Measurements from ENCODE around the gene CTIF. TPM values are rescaled to one million over a fixed set of nuclear protein-coding genes. Genes with fewer than 3 reads are reported as not detected.

Gene CTIF
- total RNA-seq, 1 experiment from 2014 or later: 26.5 TPM

- ChIA-PET POLR2A (interaction anchor here (0.6 kb wide), 1 partner anchor 553 kb away, joined by 11 read pairs; no protein-coding TSS in a partner anchor), CTCF (no interaction called here)
- Histone ChIP-seq H3K36me3 (ENCODE audit: control insufficient read depth, insufficient read depth, low read length) (no peaks in the 10 kb centered on the region), H3K9me3 (ENCODE audit: control insufficient read depth, insufficient read depth, low read depth, low read length) (no peaks in the 10 kb centered on the region), H3K4me3 (ENCODE audit: low read depth in 2 of 2, low read length in 2 of 2) (no peak overlapping the region), H3K27ac (ENCODE audit: low read length) (0 out of 2 replicates have a peak overlapping the region, but pooled peaks have one; percentile 3), H3K27me3 (ENCODE audit: control insufficient read depth, insufficient read depth, low read length) (no peaks in the 10 kb centered on the region), H3K4me1 (ENCODE audit: control insufficient read depth, insufficient read depth, low read length) (peaks cover 14% of the 10 kb centered on the region)
- TF ChIP-seq CTCF (IDR thresholded peaks at IDR 0.05): no peak
- 0 out of 2 replicates have a peak, but pooled peaks have one; percentile 20 for ATAC-seq
- in situ Hi-C loops (cut with HindIII; ENCODE audit: low pct_unique_long_range_greater_than_20kb, low sequenced_read_pairs) (no loop called here), intact Hi-C loops (cut with micrococcal nuclease; ENCODE audit: unreplicated experiment) (no loop called here)
- no TSS peak for BruUV-seq (replicated peaks)
- DNase-seq (ENCODE audit: low read depth, low spot score): no peak
Observed at GRCh38 chr18:48847807-48848486, 309.1 kb downstream of the CTIF start.

- BruUV-seq (replicated peaks): no TSS peak
- intact Hi-C loops (cut with micrococcal nuclease; ENCODE audit: unreplicated experiment): no loop called here
- in situ Hi-C loops (cut with HindIII; ENCODE audit: low pct_unique_long_range_greater_than_20kb, low sequenced_read_pairs): no loop called here
Observed at GRCh38 chr18:48848641-48849143, 309.9 kb downstream of the CTIF start.

More at GRCh38 chr18:48848641-48849143, 309.9 kb downstream of the CTIF start:
- Histone ChIP-seq H3K9me3 (ENCODE audit: control insufficient read depth, insufficient read depth, low read depth, low read length) (no peaks in the 10 kb centered on the region), H3K36me3 (ENCODE audit: control insufficient read depth, insufficient read depth, low read length) (no peaks in the 10 kb centered on the region), H3K27ac (ENCODE audit: low read length) (no peak overlapping the region), H3K27me3 (ENCODE audit: control insufficient read depth, insufficient read depth, low read length) (no peaks in the 10 kb centered on the region), H3K4me3 (ENCODE audit: low read depth in 2 of 2, low read length in 2 of 2) (no peak overlapping the region), H3K4me1 (ENCODE audit: control insufficient read depth, insufficient read depth, low read length) (peaks cover 7% of the 10 kb centered on the region)
- TF ChIP-seq CTCF (IDR thresholded peaks at IDR 0.05) (no peak), SIN3A (IDR thresholded peaks at IDR 0.05; ENCODE audit: borderline replicate concordance, insufficient read depth, low read depth, low read length) (no peak), REST (IDR thresholded peaks at IDR 0.05; ENCODE audit: insufficient read depth in 1 of 2, low read depth in 2 of 2, low read length in 1 of 2) (no peak), TCF7L2 (IDR thresholded peaks at IDR 0.05; ENCODE audit: low read depth, low read length) (no peak), POLR2AphosphoS5 (IDR thresholded peaks at IDR 0.05; ENCODE audit: low read depth, low read length) (no peak)
- CTCF ChIA-PET: no interaction called here
- ATAC-seq (peak; percentile 66), DNase-seq (ENCODE audit: low read depth, low spot score) (no peak)
- POLR2A ChIA-PET: no interaction called here
